ENCODE data around the gene RPAP3.

RPAP3 gene

DNA sequence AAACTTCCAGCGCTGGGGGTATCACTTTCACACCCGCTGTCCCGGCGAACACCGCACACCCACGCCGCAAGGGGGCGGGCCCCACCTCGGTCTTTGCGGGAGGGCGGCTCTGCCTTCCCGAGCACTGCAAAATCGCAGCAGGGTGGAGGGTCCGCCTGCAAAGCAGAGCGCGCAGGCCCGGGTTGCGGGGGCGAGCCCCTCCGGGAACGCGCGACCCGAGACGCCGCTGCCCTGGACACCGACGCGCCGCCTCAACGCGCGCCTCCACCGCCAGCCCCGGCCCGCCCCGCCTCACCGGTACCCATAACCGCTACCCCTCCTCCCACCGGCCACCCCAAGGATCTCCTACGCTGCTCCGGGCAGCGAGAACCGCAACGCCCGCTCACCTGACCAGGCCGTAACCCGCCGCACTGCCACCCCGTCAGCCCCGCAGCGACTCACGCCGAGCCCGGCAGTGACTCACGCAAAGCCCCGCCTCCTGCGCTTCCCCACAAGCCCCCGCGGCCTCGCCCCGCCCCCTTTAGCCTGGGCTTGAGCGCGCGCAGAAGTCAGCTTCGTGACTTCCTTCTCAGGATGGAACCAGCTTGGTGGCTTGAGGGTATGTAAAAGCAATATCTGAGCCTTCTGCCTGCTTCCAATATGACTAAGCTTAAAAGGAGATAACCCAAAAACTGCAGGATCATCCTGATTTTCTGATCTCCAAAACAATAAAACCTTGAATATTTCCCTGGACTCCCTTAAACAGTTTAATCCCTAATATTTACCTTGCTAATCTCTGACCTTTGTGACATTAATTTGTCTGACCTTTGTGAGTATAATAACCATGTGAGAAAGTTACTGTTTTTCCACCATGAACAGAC, at the start of gene RPAP3:
RPAP3 (minus strand) TSS at position 465 of the 860 bp plus-strand sequence. CDS start 3,190 bp downstream, outside the sequence.
- DNase-seq = peak; percentile 87 to 90

DNA sequence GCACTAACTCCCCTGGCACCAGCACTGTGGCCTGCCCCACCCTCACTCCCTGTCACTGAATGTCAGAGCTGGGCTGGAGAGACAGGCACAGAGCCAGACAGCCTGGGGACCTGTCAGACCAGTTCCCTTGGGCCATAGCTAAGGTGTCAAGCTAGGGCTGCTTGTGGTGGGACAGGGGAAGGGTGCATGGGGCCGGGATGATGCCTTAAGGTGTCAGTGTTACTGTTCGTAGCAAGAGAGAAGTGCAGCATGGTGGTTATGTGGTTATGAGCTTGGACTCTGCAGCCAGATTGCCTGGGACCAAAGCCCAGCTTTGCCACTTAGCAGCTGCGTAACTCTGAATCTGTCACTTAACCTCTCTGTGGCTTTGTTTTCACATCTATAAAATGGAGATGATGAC, 49.1 kb upstream of the RPAP3 start:
- DNase-seq = no peak

- no peak for DNase-seq
Measured at GRCh38 chr12:47754126-47754525, 48.3 kb upstream of the RPAP3 start.

DNA sequence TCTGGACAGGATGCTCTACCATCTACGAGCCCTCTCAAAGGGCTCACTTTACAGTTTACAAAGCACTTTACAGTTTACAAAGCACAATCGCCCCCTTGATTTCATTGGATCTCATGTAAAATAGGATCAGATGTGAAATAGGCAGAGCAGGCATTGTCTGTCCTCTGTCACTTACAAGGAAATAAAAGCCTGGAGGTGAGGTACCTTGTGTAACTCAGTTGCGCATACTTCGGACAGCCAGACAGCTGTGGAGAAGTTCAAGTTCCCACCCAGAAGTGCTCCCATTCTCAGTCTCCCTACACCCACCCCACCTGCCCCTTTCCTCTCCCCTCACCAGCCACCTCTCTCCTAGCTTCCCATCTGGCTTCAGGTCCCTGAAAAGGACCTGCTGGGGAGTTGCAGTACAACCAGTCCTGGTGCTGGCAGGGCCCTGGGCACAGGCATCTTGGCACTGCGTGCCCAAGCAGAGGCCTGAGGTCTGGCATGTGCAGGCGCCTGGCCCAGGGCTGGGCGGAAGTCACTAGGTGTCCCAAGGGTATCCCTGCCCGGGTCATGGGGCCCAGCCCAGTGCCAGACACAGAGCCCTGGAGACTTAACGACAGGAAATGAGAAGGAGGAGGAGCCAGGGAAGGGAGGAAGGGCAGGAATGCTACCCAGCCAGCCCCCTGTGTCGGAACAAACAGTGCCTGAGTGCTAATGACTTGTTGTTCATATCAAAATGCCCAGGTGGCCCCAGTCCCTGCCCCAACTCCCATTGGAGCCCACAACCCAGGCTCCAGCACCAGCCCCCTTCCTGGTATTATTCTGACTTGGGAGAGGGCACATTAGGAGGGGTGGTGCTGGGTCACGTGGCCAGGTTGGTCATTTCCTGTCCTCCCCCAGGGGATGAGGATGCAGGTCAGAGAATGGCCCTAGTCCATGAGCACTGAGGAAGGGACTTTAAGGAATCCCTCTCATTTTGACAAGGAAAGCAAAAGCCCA, 47.5 kb upstream of the RPAP3 start:
- DNase-seq = no peak

DNA sequence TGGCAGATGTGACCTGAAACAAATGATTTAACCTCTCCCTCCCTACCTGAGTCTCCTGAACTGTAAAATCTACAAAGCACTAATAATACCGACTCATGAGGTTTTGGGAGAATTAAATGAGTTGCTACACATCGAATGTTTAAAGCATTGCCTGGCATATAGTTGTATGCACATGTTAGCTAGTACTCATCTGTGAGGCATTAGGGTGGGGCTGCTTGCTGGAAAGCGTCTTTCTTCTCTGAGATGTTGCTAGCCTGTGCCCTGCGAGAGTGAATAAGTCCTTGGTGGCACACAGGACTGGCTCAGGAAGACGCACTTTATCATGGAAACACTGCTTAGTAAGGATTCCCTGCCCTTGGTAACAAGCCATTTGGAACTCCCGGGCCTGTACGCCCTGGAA, 46.7 kb upstream of the RPAP3 start:
- no peak for DNase-seq

DNA sequence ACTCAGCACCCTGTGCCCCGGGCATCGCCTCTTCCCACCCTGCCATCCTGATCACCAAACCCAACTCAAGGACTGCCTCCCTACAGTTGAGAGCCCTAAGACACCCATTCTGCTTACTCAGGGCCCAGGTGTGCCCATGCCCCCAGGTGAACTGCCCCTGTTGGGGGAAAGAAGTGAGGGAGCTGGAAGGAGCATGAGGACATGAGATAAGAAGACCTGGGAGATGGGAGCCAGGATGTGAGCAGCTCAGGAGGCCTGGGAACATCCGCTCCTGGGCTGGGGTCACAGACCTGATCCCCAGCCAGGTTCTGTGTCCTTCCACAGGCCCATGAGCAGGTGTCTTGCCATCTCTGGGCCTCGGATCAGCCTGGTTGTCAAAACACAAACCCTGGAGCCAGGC, 46.3 kb upstream of the RPAP3 start:
- DNase-seq = no peak

DNA sequence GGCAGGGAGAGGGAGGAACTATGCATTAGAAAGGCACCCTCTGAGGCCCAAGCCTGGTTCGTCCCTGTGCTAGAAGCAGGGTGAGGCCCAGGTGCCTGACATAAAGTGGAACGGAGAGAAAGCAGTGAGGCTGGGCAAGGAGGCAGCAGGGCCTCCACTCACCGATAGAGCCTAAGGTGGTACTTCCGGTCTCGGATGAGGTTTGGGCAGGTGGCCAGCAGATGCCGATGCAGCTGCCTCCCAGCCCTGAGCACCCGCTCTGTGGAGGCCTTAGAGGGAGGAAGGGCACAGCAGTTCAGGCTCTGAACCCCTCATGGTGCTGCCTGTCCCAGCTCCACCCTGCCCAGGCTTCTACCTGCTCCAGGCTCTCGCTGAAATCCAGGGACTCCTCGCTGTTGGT, 45.7 kb upstream of the RPAP3 start:
- no peak for DNase-seq

DNA sequence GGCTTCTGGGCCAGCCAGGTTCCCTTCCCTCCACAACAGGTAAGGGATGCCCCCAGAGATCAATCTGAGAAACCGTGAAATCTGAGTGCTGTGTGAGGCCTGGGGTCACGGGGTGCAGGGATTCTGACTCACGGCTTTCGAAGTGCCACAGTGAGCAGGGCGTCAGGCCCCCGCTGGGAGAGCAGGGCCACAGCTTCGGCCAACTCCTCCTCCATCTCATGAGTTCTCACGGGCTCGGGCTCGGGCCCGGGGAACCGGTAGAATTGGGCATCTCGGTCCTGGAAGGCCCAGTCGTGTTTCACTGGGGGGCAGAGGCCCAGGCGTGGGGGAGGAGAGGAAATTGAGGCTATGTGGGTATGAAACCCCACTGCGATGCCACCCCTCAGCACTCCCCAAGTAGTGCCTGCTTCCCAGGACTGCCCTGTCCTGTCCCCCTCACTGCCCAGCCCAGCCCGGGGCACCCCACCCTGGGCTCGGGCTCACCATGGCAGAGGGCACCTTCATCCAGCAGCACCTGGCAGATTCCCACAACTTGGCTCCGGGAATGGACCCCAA, 45.2 kb upstream of the RPAP3 start:
- no peak for DNase-seq

DNA sequence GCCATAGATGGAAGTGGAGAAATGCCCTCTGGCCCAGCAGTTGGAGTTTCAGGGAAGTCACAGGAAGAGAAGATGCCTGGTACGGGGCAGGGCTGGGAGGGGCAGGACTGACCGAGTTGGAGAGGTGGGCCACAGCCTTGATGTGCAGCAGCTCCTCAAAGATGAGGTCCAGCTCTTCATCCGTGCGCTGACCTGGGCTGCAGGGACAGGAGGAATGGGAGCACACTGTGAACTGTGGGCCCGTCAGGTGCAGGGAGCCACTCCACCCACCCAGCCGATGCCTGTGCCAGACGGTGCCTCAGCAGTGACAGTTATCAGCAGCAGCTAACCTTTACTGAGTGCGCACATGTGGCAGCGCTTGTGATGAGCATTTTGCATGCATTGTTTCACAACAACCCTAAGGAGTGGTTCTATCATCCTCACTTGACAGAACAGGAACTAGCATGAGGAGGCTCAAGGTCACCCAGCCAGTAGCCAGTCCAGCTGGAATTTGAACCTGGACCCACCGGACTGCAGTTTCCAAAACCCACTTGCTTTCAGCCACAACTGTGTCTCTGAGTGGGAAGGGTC, 44.5 kb upstream of the RPAP3 start:
- DNase-seq = peak in 1 of 2 experiments; percentile 19

DNA sequence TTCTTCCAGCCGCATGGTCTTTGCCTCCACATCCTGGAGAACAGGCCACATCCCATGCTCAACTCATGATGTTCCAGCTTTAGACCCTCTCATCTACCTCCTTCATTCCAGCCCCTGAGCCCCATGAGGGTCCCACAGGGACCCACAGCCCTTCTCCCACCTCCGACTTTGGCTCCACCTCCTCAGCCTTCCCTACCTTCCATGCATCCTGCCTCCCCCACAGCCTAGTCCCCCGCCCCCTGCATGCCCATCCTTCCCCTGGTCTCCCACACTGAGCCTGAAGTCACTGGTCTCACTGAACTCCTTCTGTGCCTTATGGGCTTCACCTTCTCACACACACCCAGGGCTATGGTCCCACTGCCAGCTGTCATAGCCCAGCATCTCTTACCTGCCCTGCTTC, 43.1 kb upstream of the RPAP3 start:
- DNase-seq = no peak

- DNase-seq = no peak
Measured at GRCh38 chr12:47748507-47748828, 42.6 kb upstream of the RPAP3 start.

DNA sequence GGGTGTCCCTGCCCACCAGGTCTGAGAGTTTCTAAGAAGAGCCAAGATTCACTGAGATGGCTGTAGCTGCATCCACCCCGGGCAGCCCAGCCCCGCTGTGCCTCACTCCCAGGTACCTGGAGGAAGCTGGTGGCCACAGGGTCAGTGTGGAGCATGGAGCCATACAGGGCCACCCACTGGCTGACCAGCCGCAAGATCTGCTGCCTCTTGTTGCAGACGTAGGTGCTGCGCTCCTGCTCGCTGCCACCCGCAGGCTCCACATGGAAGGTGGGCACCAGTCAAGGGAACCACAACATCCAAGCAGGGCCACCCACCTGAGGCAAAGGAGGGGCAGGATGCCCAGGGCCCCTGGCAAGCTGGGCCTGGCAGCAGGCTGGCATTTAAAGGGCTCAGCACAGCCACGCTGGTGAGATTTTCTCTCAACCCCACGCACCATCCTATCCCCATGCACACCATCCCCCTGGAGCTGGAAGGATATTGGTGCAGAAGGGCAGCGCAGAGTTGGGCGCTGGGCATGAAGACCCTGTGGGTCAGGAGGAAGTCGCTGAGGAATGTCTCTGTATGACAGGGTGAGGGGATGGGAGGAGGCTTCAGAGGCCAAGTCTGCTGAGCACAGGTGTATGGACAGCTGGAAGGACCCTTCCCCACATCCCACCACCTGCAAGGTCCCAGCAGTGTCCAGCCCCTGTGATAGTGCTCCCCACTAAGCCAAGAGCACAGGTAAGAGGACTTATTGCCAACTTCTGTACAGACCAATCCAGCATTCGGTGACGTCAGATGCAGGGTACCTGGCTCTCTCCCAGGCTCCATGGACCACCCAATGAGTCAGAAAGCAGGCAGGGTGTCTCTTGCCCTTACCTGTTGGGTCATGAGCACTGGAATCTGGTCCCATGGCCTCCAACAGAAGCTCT, 42.0 kb upstream of the RPAP3 start:
- DNase-seq = no peak

GRCh38 chr12:47747126-47747525, 41.3 kb upstream of the RPAP3 start:
- no peak for DNase-seq

DNA sequence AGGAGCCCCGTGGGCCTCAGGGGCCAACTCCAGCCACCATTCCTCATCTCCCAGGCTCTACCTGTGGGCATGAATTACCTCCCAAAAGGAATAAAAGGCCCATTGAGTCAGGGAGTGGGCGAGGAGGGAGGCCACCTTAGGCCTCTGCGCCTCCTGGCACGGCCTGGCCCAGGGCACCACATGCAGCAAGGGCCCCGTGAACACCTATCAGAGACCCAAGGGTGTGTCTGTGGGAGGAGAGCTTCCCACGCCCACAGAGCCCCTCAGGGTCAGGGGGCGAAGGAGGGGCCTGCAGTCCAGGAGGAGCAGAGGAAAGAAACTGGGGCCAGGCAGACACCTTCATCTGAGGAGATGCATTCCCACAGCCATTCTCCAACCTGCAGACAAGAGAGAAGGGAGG, 40.7 kb upstream of the RPAP3 start:
- no peak for DNase-seq

DNA sequence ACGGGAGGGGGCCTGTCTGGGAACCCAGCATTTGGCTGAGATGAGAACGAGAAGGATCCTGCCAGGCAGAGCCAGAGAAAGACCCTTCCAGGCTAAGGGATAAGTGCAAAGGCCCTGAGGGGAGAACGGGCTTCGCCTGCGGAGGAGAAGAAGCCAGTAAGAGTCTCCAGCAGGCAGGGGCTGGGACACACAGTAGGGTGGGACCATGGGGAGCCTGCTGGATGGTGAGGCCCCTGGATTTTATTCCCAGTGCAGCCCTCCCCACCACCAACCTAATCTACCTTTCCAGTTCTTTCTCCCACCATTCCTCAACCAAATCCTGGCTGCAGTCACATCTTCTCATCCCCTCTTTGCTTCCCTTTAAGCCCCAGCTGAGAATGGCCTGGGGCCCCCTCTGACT, 40.2 kb upstream of the RPAP3 start:
- DNase-seq = no peak

GRCh38 chr12:47745485-47746041, 39.7 kb upstream of the RPAP3 start:
- DNase-seq = no peak

DNA sequence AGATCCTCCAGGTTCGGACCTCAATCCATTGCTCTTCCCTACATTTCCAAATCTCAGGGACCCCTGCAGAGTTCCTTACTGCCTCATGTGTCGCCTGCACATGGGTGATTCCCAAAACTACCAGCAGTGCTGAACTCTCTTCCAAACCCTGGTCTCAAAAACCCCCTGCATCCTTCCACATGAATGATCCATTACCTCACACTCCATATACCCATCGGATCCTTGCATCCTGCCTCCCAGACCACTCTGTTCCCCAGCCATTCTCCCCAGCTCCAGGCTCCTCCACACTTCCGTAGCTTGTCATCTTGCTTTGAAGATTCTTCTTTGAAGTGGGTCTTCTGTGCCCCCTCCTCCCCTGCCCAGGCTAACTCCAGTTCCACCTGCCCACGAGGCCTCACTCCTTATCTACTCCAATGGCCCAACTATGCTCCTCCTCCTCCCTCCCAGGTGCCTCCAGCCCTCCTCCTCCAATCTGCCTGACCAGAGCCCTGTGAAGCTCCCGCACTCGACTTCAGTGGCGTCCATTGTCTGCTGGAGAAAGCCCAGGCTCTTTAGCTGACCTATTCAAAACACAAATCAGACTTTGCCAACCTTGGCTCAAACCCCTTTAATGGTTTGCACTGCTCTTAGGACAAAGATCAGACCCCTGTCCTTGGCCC, 39.1 kb upstream of the RPAP3 start:
- no peak for DNase-seq

- DNase-seq = no peak
Measured at GRCh38 chr12:47744005-47744651, 38.3 kb upstream of the RPAP3 start.

DNA sequence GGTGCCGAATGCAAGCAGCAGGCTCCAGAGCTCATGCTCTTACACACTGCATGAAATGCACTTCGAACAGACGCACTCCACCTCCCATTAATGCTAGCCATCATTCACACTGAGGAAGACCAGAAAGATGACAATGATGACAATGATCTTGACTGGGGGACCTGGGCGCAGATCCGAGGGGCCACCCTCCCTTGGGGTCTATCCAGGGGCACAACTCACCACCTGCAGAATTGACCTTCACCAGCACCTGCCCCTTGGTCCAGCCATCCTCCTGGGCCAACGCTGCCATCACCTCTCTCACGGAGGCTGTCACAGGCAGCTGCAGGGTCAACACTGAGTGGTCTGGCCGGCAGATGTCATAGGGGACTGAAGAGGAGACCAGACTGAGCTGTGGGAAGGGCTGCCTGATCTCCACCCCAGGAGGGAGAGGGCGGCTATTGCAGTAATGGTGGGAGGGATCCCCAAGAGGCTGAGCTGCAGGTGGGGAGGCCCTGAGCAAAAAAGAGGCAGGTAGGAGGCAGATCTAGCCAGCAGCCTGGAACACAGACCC, 37.6 kb upstream of the RPAP3 start:
- no peak for DNase-seq

DNA sequence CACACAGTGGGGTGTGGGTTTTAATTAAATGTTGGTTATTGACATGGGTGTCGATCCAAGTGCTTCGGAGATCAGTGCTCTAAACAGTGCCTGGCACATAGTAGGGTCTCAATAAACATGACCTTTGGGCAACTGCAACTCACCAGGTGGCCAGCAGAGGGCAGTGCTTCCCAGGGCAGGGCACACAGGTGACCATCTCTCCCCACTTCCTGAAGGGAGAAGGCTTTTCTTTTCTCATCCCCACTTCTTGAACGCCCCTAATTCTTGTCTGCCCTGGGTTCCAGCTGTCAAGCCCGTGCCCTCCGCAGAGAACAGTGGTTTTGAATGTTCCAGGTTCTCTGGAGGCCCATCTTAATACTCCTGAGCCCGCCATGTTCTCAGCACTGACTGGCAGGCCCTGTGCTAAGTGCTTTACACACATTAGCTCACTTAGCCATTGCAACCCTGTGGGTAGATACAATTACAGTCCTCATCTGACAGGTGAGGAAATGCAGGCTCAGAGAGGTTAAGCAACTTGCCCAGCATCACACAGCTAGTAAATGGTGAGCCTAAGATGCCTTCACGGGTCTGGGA, 36.5 kb upstream of the RPAP3 start:
- peak; percentile 17 to 19 for DNase-seq

All from AML-193 (cell line).